Glomerular endothelial cell (primary cell): Measurements from ENCODE around the gene NAE1. TPM values are rescaled to one million over a fixed set of nuclear protein-coding genes. Genes with fewer than 3 reads are reported as not detected.

Experiments
- DNase-seq: peaks from one replicate; pipeline ENCODE4 v3.0.0-alpha.2; 2011; ENCODE audit warnings: low read depth, low spot score; ENCODE audit errors: extremely low read depth
- total RNA-seq: library from RNA; depleted of rRNA; stranded (reverse); fragments of >200 nt; gene quantifications from 2 replicates; pipeline ENCODE4 v1.2.3, GENCODE V29; 2015

NAE1 gene
- total RNA-seq, 1 donor from 2014 or later = 49.1 TPM

- DNase-seq = no peak
Observed at GRCh38 chr16:66850115-66850815, 19.5 kb upstream of the NAE1 start.

- DNase-seq = no peak
Observed at GRCh38 chr16:66849549-66849948, 18.8 kb upstream of the NAE1 start.

- DNase-seq = no peak
Observed at GRCh38 chr16:66849021-66849420, 18.2 kb upstream of the NAE1 start.

GRCh38 chr16:66848172-66848571, 17.4 kb upstream of the NAE1 start:
- no peak for DNase-seq

- no peak for DNase-seq
Observed at GRCh38 chr16:66847533-66848067, 16.8 kb upstream of the NAE1 start.

- DNase-seq = no peak
Observed at GRCh38 chr16:66846831-66847230, 16.1 kb upstream of the NAE1 start.

- DNase-seq = no peak
Observed at GRCh38 chr16:66846266-66846665, 15.5 kb upstream of the NAE1 start.

GRCh38 chr16:66845791-66846221, 15.0 kb upstream of the NAE1 start:
- DNase-seq = no peak

GRCh38 chr16:66845080-66845410, 14.3 kb upstream of the NAE1 start:
- DNase-seq = no peak

GRCh38 chr16:66844342-66845079, 13.7 kb upstream of the NAE1 start, which contains the start of gene CA7:
TSS of gene CA7 (plus strand) at chr16:66844414. CDS start at chr16:66844488, 74 bp downstream.
- no peak for DNase-seq

- DNase-seq = no peak
Observed at GRCh38 chr16:66844009-66844341, 13.2 kb upstream of the NAE1 start.

- DNase-seq = no peak
Observed at GRCh38 chr16:66843191-66843590, 12.4 kb upstream of the NAE1 start.

- no peak for DNase-seq
Observed at GRCh38 chr16:66842765-66843164, 12.0 kb upstream of the NAE1 start.

- no peak for DNase-seq
Observed at GRCh38 chr16:66841366-66841765, 10.6 kb upstream of the NAE1 start.

GRCh38 chr16:66840883-66841282, 10.1 kb upstream of the NAE1 start:
- DNase-seq = no peak

GRCh38 chr16:66834746-66835145, 4.0 kb upstream of the NAE1 start:
- DNase-seq = no peak

- DNase-seq = no peak
Observed at GRCh38 chr16:66832661-66833305, 2.0 kb upstream of the NAE1 start.

- DNase-seq = no peak
Observed at GRCh38 chr16:66832190-66832589, 1.4 kb upstream of the NAE1 start.

- DNase-seq = no peak
Observed at GRCh38 chr16:66824006-66824405, 6.8 kb downstream of the NAE1 start.

GRCh38 chr16:66814734-66815133, 16.0 kb downstream of the NAE1 start:
- no peak for DNase-seq

- DNase-seq = no peak
Observed at GRCh38 chr16:66811043-66811442, 19.7 kb downstream of the NAE1 start.

GRCh38 chr16:66810391-66810790, 20.4 kb downstream of the NAE1 start:
- DNase-seq = no peak
